ENCODE data around the gene GNG4.

GRCh38 chr1:235557495-235557894, 92.1 kb downstream of the GNG4 start:
- TF ChIP-seq POLR2A (IDR thresholded peaks at IDR 0.05; ENCODE audit: low read depth, low read length), result no peak
- TF ChIP-seq, protein P1, sequence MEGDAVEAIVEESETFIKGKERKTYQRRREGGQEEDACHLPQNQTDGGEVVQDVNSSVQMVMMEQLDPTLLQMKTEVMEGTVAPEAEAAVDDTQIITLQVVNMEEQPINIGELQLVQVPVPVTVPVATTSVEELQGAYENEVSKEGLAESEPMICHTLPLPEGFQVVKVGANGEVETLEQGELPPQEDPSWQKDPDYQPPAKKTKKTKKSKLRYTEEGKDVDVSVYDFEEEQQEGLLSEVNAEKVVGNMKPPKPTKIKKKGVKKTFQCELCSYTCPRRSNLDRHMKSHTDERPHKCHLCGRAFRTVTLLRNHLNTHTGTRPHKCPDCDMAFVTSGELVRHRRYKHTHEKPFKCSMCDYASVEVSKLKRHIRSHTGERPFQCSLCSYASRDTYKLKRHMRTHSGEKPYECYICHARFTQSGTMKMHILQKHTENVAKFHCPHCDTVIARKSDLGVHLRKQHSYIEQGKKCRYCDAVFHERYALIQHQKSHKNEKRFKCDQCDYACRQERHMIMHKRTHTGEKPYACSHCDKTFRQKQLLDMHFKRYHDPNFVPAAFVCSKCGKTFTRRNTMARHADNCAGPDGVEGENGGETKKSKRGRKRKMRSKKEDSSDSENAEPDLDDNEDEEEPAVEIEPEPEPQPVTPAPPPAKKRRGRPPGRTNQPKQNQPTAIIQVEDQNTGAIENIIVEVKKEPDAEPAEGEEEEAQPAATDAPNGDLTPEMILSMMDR (conservative IDR thresholded peaks at IDR 0.05; ENCODE audit: low read depth, low read length), result no peak
- TF ChIP-seq MAZ (IDR thresholded peaks at IDR 0.05; ENCODE audit: borderline replicate concordance, low read depth, low read length), result no peak
- no peak for TF ChIP-seq CEBPB (IDR thresholded peaks at IDR 0.05; ENCODE audit: low read depth, low read length)
- no peak for TF ChIP-seq RFX5 (IDR thresholded peaks at IDR 0.05; ENCODE audit: low read depth, low read length)
- TF ChIP-seq NFE2L2 (IDR thresholded peaks at IDR 0.05; ENCODE audit: low read depth, low read length), result no peak
- TF ChIP-seq RAD21 (IDR thresholded peaks at IDR 0.05; ENCODE audit: low read length), result no peak
- TF ChIP-seq CHD1 (IDR thresholded peaks at IDR 0.05; ENCODE audit: low read depth, low read length), result no peak
- TF ChIP-seq MXI1 (IDR thresholded peaks at IDR 0.05; ENCODE audit: borderline replicate concordance, low read depth, low read length), result no peak
- TF ChIP-seq, protein P2, sequence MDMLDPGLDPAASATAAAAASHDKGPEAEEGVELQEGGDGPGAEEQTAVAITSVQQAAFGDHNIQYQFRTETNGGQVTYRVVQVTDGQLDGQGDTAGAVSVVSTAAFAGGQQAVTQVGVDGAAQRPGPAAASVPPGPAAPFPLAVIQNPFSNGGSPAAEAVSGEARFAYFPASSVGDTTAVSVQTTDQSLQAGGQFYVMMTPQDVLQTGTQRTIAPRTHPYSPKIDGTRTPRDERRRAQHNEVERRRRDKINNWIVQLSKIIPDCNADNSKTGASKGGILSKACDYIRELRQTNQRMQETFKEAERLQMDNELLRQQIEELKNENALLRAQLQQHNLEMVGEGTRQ (IDR thresholded peaks at IDR 0.05; ENCODE audit: low read depth, low read length), result no peak
- no peak for TF ChIP-seq SMC3 (IDR thresholded peaks at IDR 0.05; ENCODE audit: low read depth, low read length)
- no peak for TF ChIP-seq MAFK (IDR thresholded peaks at IDR 0.05; ENCODE audit: low read depth, low read length)
